ENCODE data around the gene FOXP1.

The FOXP1 gene

GRCh38 chr3:71446260-71446659 is 137.3 kb downstream of the FOXP1 start:
- 91 to 95% methylated on average over 4 of the region's 4 CpGs for WGBS, 2 experiments
- H3K9me3 ChIP-seq (ENCODE audit: control insufficient read depth, low read length) = no peaks in the 10 kb centered on the region
- peaks cover 9% of the 10 kb centered on the region for H3K4me1 ChIP-seq (ENCODE audit: control insufficient read depth, insufficient read depth, low read length)
- H3K27ac ChIP-seq (ENCODE audit: insufficient read depth, low read depth, low read length, poor library complexity, severe bottlenecking) = no peak overlapping the region
- H3K4me3 ChIP-seq (ENCODE audit: insufficient read depth, low read depth, low read length) = no peak overlapping the region
- H3K36me3 ChIP-seq (ENCODE audit: control insufficient read depth, insufficient read depth, low read length) = no peaks in the 10 kb centered on the region
- no peaks in the 10 kb centered on the region for H3K27me3 ChIP-seq (ENCODE audit: control insufficient read depth, insufficient read depth, low read length, poor library complexity, severe bottlenecking)

- H3K9me3 ChIP-seq (ENCODE audit: control insufficient read depth, low read length) = no peaks in the 10 kb centered on the region
- no peak overlapping the region for H3K4me3 ChIP-seq (ENCODE audit: insufficient read depth, low read depth, low read length)
- H3K4me1 ChIP-seq (ENCODE audit: control insufficient read depth, insufficient read depth, low read length) = peaks cover 3% of the 10 kb centered on the region
- no peak overlapping the region for H3K27ac ChIP-seq (ENCODE audit: insufficient read depth, low read depth, low read length, poor library complexity, severe bottlenecking)
- WGBS, 2 experiments = 93 to 94% methylated on average over 4 of the region's 4 CpGs
- no peaks in the 10 kb centered on the region for H3K36me3 ChIP-seq (ENCODE audit: control insufficient read depth, insufficient read depth, low read length)
- H3K27me3 ChIP-seq (ENCODE audit: control insufficient read depth, insufficient read depth, low read length, poor library complexity, severe bottlenecking) = no peaks in the 10 kb centered on the region
Measured at GRCh38 chr3:71444861-71445259, 138.7 kb downstream of the FOXP1 start.

GRCh38 chr3:71444028-71444860 is 139.3 kb downstream of the FOXP1 start:
- WGBS, 2 experiments = 91 to 93% methylated on average over 15 to 17 of the region's 17 CpGs
- Histone ChIP-seq H3K4me1 (ENCODE audit: control insufficient read depth, insufficient read depth, low read length) (peaks cover 3% of the 10 kb centered on the region), H3K36me3 (ENCODE audit: control insufficient read depth, insufficient read depth, low read length) (no peaks in the 10 kb centered on the region), H3K27me3 (ENCODE audit: control insufficient read depth, insufficient read depth, low read length, poor library complexity, severe bottlenecking) (no peaks in the 10 kb centered on the region), H3K4me3 (ENCODE audit: insufficient read depth, low read depth, low read length) (no peak overlapping the region), H3K27ac (ENCODE audit: insufficient read depth, low read depth, low read length, poor library complexity, severe bottlenecking) (no peak overlapping the region), H3K9me3 (ENCODE audit: control insufficient read depth, low read length) (no peaks in the 10 kb centered on the region)

GRCh38 chr3:71443332-71443731 is 140.2 kb downstream of the FOXP1 start:
- no peak overlapping the region for H3K4me3 ChIP-seq (ENCODE audit: insufficient read depth, low read depth, low read length)
- no peaks in the 10 kb centered on the region for H3K27me3 ChIP-seq (ENCODE audit: control insufficient read depth, insufficient read depth, low read length, poor library complexity, severe bottlenecking)
- whole genome bisulfite sequencing, 2 experiments = 94 to 96% methylated on average over 8 of the region's 8 CpGs
- peaks cover 3% of the 10 kb centered on the region for H3K4me1 ChIP-seq (ENCODE audit: control insufficient read depth, insufficient read depth, low read length)
- no peaks in the 10 kb centered on the region for H3K36me3 ChIP-seq (ENCODE audit: control insufficient read depth, insufficient read depth, low read length)
- H3K9me3 ChIP-seq (ENCODE audit: control insufficient read depth, low read length) = no peaks in the 10 kb centered on the region
- H3K27ac ChIP-seq (ENCODE audit: insufficient read depth, low read depth, low read length, poor library complexity, severe bottlenecking) = no peak overlapping the region

- Histone ChIP-seq H3K4me1 (ENCODE audit: control insufficient read depth, insufficient read depth, low read length) (peaks cover 5% of the 10 kb centered on the region), H3K36me3 (ENCODE audit: control insufficient read depth, insufficient read depth, low read length) (no peaks in the 10 kb centered on the region), H3K27me3 (ENCODE audit: control insufficient read depth, insufficient read depth, low read length, poor library complexity, severe bottlenecking) (no peaks in the 10 kb centered on the region), H3K9me3 (ENCODE audit: control insufficient read depth, low read length) (no peaks in the 10 kb centered on the region), H3K27ac (ENCODE audit: insufficient read depth, low read depth, low read length, poor library complexity, severe bottlenecking) (no peak overlapping the region), H3K4me3 (ENCODE audit: insufficient read depth, low read depth, low read length) (no peak overlapping the region)
- 91 to 94% methylated on average over 5 of the region's 5 CpGs for WGBS, 2 experiments
Measured at GRCh38 chr3:71442652-71443042, 140.9 kb downstream of the FOXP1 start.

DNA sequence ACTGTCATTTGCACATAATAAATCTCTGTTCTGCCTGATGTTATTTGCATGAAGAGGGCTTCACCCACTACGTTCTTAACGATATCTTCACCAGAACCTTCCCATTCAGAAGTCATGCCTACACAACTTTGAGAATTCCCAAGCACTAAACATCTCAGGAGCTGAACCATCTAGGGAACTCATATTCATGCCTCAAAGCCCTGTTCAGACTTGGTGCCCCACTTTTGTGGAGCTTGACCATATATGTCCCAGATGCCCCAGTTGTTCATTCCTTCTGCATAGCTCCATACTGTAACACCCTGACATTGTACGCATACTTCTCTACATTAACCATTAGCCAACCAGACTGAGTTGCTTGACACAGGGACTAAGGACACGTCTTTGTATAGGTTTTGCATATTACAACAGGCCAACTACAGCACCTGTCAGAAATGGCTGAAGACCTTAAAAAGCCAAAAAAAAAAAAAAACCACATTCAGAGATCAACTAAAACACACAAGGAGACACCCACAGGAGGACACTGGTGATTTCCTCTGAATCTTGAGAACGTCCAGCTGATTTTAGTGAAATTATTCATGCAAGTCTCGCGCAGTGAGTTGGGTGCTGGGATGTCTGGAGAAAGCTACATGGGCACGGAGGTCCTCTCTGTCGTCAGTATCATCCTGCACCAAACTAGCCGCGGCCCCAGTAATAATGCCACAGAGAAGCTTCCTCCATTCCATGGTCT is 141.4 kb downstream of the FOXP1 start:
- H3K4me3 ChIP-seq (ENCODE audit: insufficient read depth, low read depth, low read length) = no peak overlapping the region
- WGBS, 2 experiments = 94% methylated on average over 11 of the region's 11 CpGs
- no peak overlapping the region for H3K27ac ChIP-seq (ENCODE audit: insufficient read depth, low read depth, low read length, poor library complexity, severe bottlenecking)
- no peaks in the 10 kb centered on the region for H3K36me3 ChIP-seq (ENCODE audit: control insufficient read depth, insufficient read depth, low read length)
- H3K4me1 ChIP-seq (ENCODE audit: control insufficient read depth, insufficient read depth, low read length) = peaks cover 6% of the 10 kb centered on the region
- no peaks in the 10 kb centered on the region for H3K9me3 ChIP-seq (ENCODE audit: control insufficient read depth, low read length)
- no peaks in the 10 kb centered on the region for H3K27me3 ChIP-seq (ENCODE audit: control insufficient read depth, insufficient read depth, low read length, poor library complexity, severe bottlenecking)

- Histone ChIP-seq H3K27me3 (ENCODE audit: control insufficient read depth, insufficient read depth, low read length, poor library complexity, severe bottlenecking) (no peaks in the 10 kb centered on the region), H3K4me1 (ENCODE audit: control insufficient read depth, insufficient read depth, low read length) (peaks cover 6% of the 10 kb centered on the region), H3K4me3 (ENCODE audit: insufficient read depth, low read depth, low read length) (no peak overlapping the region), H3K9me3 (ENCODE audit: control insufficient read depth, low read length) (no peaks in the 10 kb centered on the region), H3K36me3 (ENCODE audit: control insufficient read depth, insufficient read depth, low read length) (no peaks in the 10 kb centered on the region), H3K27ac (ENCODE audit: insufficient read depth, low read depth, low read length, poor library complexity, severe bottlenecking) (no peak overlapping the region)
- WGBS, 2 experiments = 95 to 96% methylated on average over 8 to 9 of the region's 9 CpGs
Measured at GRCh38 chr3:71441217-71441924, 142.2 kb downstream of the FOXP1 start.

DNA sequence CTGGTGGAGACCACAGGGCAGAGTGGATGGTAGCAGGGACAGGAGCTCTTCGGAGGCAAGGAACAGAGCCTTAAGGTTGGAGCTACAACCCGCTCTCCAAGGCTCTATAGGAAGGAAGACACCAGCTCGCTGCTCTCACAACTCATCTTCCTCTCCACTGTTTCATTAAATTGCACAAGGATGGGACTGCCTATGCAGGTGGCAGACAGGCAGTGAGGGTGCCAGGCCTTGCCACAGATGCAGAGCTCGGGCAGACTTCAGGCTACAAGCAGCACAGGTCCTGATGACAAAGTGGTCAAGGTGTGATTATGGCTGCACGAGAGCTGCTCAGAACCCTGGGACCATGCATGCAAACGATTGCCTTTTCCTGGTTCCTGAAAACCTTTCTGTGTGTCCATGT is 144.6 kb downstream of the FOXP1 start:
- WGBS, 2 experiments = 95 to 97% methylated on average over 6 of the region's 6 CpGs
- Histone ChIP-seq H3K9me3 (ENCODE audit: control insufficient read depth, low read length) (no peaks in the 10 kb centered on the region), H3K27ac (ENCODE audit: insufficient read depth, low read depth, low read length, poor library complexity, severe bottlenecking) (no peak overlapping the region)

GRCh38 chr3:71438071-71438685 is 145.3 kb downstream of the FOXP1 start:
- WGBS, 2 experiments = 53 to 67% methylated on average over 6 to 7 of the region's 7 CpGs
- Histone ChIP-seq H3K36me3 (ENCODE audit: control insufficient read depth, insufficient read depth, low read length) (no peaks in the 10 kb centered on the region), H3K4me3 (ENCODE audit: insufficient read depth, low read depth, low read length) (no peak overlapping the region), H3K4me1 (ENCODE audit: control insufficient read depth, insufficient read depth, low read length) (peaks cover 6% of the 10 kb centered on the region), H3K27me3 (ENCODE audit: control insufficient read depth, insufficient read depth, low read length, poor library complexity, severe bottlenecking) (no peaks in the 10 kb centered on the region), H3K27ac (ENCODE audit: insufficient read depth, low read depth, low read length, poor library complexity, severe bottlenecking) (no peak overlapping the region), H3K9me3 (ENCODE audit: control insufficient read depth, low read length) (no peaks in the 10 kb centered on the region)

More for the DNA sequence above, 144.6 kb downstream of the FOXP1 start:
- no peaks in the 10 kb centered on the region for H3K27me3 ChIP-seq (ENCODE audit: control insufficient read depth, insufficient read depth, low read length, poor library complexity, severe bottlenecking)
- peaks cover 6% of the 10 kb centered on the region for H3K4me1 ChIP-seq (ENCODE audit: control insufficient read depth, insufficient read depth, low read length)
- H3K36me3 ChIP-seq (ENCODE audit: control insufficient read depth, insufficient read depth, low read length) = no peaks in the 10 kb centered on the region
- no peak overlapping the region for H3K4me3 ChIP-seq (ENCODE audit: insufficient read depth, low read depth, low read length)

Data from ectodermal cell (in vitro differentiated cells).